Activated CD8-positive, alpha-beta memory T cell treated with anti-CD3 and anti-CD28 coated beads, Interleukin-2, amount 10 ng/mL, durations not matched to agents 7 days and 5 days (primary cell): ENCODE results near the gene SMIM38. TPM values are rescaled to one million over a fixed set of nuclear protein-coding genes. Genes with fewer than 3 reads are reported as not detected.
"Not testable (repeated sequence)": the region's sequence is repeated elsewhere in the genome, so short reads cannot be mapped to it uniquely, and the experiment has no call there.

ENCODE experiments used
- ATAC-seq: fragments of 150-1000 bp; cut with Tn5 transposase; one replicate; pipeline ENCODE4 v1.10.0; 2021; ENCODE audit warnings: moderate library complexity
- CTCF ChIA-PET: fragments of 350-600 bp; sonication (Branson Sonifier 250); formaldehyde crosslinking; loops from one replicate; lab custom pipeline; 2021; ENCODE audit warnings: antibody characterized with exemption; lab: Charles Lee
- DNase-seq: peaks from one replicate; pipeline ENCODE4 v3.0.0-alpha.2; 2020
- H3K27ac Mint-ChIP-seq: one replicate; pipeline ENCODE4 v1.8.0; 2021; ENCODE audit warnings: mild to moderate bottlenecking, mixed read lengths
- H3K27me3 Mint-ChIP-seq: one replicate; pipeline ENCODE4 v1.8.0; 2021; ENCODE audit warnings: mixed read lengths
- H3K36me3 Mint-ChIP-seq: one replicate; pipeline ENCODE4 v1.8.0; 2021; ENCODE audit warnings: mild to moderate bottlenecking, mixed read lengths
- H3K4me1 Mint-ChIP-seq: one replicate; pipeline ENCODE4 v1.8.0; 2021; ENCODE audit warnings: mixed read lengths
- H3K4me3 Mint-ChIP-seq: one replicate; pipeline ENCODE4 v1.8.0; 2021; ENCODE audit warnings: mild to moderate bottlenecking, moderate library complexity, mixed read lengths
- H3K9me3 Mint-ChIP-seq: one replicate; pipeline ENCODE4 v1.8.0; 2022; ENCODE audit warnings: low read depth, mixed read lengths
- total RNA-seq, 2 experiments: library from RNA; stranded (reverse); gene quantifications; one replicate each; pipeline ENCODE4 v1.2.3, GENCODE V29; 2021

Gene SMIM38
- total RNA-seq, 2 experiments from 2014 or later, result 0.26 to 0.56 TPM

DNA sequence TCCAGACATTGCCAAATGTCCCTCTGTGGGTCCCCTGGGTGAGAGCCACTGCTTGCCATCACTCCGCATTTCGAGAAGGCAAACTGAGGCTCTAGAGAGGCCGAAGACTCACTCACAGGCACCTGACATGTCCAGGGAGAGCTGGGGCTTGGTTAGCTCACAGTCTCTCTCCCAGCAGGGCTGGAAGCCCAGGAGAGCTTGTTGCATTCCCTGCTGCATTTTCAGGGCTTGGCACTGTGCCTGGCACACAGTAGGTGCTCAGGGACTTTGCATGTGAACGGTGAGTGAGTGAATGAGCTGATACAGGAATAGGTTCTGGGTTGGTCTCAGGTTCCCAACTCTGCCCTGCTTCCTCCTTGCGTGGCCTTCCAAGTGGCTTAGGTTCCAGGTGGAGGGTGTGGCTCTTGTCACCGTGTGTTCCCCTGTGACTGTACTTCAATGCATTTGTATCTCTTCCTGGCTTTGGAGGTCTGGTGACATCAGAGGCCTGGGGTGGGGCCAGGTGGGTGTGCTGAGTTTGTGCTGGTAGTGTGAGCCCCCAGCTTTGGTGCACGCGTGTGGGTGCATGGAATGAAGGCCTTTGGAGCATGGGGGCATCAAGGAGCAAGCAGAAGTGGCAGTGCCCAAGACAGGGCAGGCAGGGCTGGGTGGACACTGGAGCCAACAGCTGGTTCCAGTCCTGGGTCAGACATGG, 18.4 kb upstream of the SMIM38 start:
- Mint-ChIP-seq H3K36me3 (peaks cover 4% of the 10 kb centered on the region), H3K4me3 (no peak overlapping the region), H3K9me3 (peaks cover 4% of the 10 kb centered on the region), H3K27me3 (peaks cover 11% of the 10 kb centered on the region), H3K4me1 (peaks cover 2% of the 10 kb centered on the region), H3K27ac (no peak overlapping the region)
- CTCF ChIA-PET, result no interaction called here
- DNase-seq (no peak), ATAC-seq (no peak)

GRCh38 chr11:69138265-69138664, 17.5 kb upstream of the SMIM38 start:
- ATAC-seq (no peak), DNase-seq (no peak)
- Mint-ChIP-seq H3K4me3 (no peak overlapping the region), H3K27ac (no peak overlapping the region), H3K9me3 (peaks cover 3% of the 10 kb centered on the region), H3K36me3 (peaks cover 2% of the 10 kb centered on the region), H3K27me3 (peaks cover 11% of the 10 kb centered on the region), H3K4me1 (peaks cover 2% of the 10 kb centered on the region)
- CTCF ChIA-PET, result no interaction called here

GRCh38 chr11:69140161-69140560, 15.6 kb upstream of the SMIM38 start:
- H3K4me1 Mint-ChIP-seq, H3K27ac Mint-ChIP-seq, CTCF ChIA-PET, DNase-seq, H3K9me3 Mint-ChIP-seq, H3K36me3 Mint-ChIP-seq, ATAC-seq, H3K4me3 Mint-ChIP-seq: not testable (repeated sequence)
- H3K27me3 Mint-ChIP-seq, result peaks cover 16% of the 10 kb centered on the region

DNA sequence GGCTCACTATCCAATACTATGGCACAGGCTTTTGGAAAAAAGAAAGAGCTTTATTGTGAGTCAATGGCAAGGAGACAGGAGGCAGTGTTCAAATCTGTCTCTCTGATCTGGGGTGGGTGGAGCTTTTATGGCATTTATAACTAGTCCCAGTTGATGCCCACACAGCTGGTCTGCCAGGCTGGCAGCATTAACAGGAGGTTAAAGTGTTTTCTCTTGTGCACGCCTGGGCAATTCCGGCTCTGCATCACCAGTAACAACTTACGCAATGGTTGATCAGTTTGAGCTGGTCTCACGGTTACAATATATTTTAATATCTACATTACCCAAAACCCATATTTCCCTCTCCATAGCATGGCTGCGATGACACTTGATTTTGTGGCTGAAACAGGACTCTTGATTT, 15.1 kb upstream of the SMIM38 start:
- Mint-ChIP-seq H3K27me3 (peaks cover 18% of the 10 kb centered on the region), H3K27ac (no peak overlapping the region), H3K9me3 (peaks cover 2% of the 10 kb centered on the region), H3K4me3 (no peak overlapping the region), H3K36me3 (no peaks in the 10 kb centered on the region), H3K4me1 (no peaks in the 10 kb centered on the region)
- no peak for ATAC-seq
- DNase-seq, result no peak
- CTCF ChIA-PET, result no interaction called here

- ATAC-seq, result no peak
- CTCF ChIA-PET, result no interaction called here
- no peaks in the 10 kb centered on the region for H3K36me3 Mint-ChIP-seq
Observed at GRCh38 chr11:69141742-69142141, 14.0 kb upstream of the SMIM38 start.

DNA sequence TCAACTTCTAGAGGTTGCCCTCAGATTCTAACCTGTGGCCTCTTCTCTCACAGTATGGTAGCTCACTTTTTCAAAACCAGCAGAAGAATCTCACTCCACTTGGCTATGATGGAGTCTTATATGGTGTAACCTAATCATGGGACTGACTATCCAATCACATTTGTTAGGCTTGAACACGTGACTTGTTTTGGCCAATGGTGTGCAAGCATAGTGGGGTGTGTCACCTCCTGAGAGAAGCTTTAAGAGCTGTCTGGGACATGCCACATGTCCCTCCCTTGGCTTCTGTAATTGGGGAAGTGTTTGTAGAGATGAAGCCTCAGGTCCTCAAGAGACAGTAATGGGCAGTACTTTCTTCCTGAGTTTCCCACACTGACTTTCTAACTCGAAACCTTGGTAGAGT, 12.8 kb upstream of the SMIM38 start:
- CTCF ChIA-PET, result no interaction called here
- Mint-ChIP-seq H3K27me3 (peaks cover 20% of the 10 kb centered on the region), H3K9me3 (peaks cover 4% of the 10 kb centered on the region), H3K4me1 (no peaks in the 10 kb centered on the region), H3K36me3 (no peaks in the 10 kb centered on the region), H3K4me3 (no peak overlapping the region), H3K27ac (no peak overlapping the region)
- ATAC-seq (no peak), DNase-seq (no peak)

More at GRCh38 chr11:69141742-69142141, 14.0 kb upstream of the SMIM38 start:
- Mint-ChIP-seq H3K4me3 (no peak overlapping the region), H3K27me3 (peaks cover 20% of the 10 kb centered on the region), H3K4me1 (no peaks in the 10 kb centered on the region), H3K9me3 (peaks cover 4% of the 10 kb centered on the region), H3K27ac (no peak overlapping the region)
- no peak for DNase-seq

- H3K27me3 Mint-ChIP-seq, result peaks cover 20% of the 10 kb centered on the region
- no peak overlapping the region for H3K27ac Mint-ChIP-seq
- H3K4me1 Mint-ChIP-seq, result peaks cover 2% of the 10 kb centered on the region
- ATAC-seq (no peak), DNase-seq (no peak)
- CTCF ChIA-PET, result no interaction called here
- H3K9me3 Mint-ChIP-seq, result peaks cover 7% of the 10 kb centered on the region
- no peaks in the 10 kb centered on the region for H3K36me3 Mint-ChIP-seq
- H3K4me3 Mint-ChIP-seq, result no peak overlapping the region
Observed at GRCh38 chr11:69144316-69145049, 11.3 kb upstream of the SMIM38 start.

GRCh38 chr11:69145050-69145380, 10.7 kb upstream of the SMIM38 start:
- H3K27me3 Mint-ChIP-seq, result peaks cover 20% of the 10 kb centered on the region
- no peak overlapping the region for H3K4me3 Mint-ChIP-seq
- CTCF ChIA-PET, result no interaction called here
- H3K27ac Mint-ChIP-seq, result no peak overlapping the region
- DNase-seq, result no peak
- peaks cover 7% of the 10 kb centered on the region for H3K9me3 Mint-ChIP-seq
- ATAC-seq, result no peak
- peaks cover 2% of the 10 kb centered on the region for H3K4me1 Mint-ChIP-seq
- H3K36me3 Mint-ChIP-seq, result no peaks in the 10 kb centered on the region

DNA sequence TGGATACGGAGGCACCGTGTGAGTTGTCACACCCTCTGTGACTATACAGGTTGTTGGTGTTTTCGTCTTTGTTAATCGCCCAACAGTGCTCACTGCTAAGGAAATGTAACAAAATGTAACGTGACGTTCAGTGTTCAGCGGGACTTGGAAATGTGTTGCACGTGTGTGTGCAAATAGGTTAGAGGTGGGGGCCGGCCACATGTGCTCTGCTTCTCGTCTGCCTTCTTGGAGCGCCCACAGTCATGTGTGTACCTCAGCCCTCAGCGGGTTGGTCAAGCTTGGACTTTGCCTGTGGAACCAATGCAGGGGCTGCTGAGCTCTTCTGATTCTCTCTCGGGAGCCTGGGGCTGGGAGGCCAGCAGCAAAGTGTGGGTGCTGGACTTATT, 7.4 kb upstream of the SMIM38 start:
- ATAC-seq, result no peak
- H3K4me3 Mint-ChIP-seq, result no peak overlapping the region
- peaks cover 7% of the 10 kb centered on the region for H3K9me3 Mint-ChIP-seq
- DNase-seq, result no peak
- no peak overlapping the region for H3K27ac Mint-ChIP-seq
- H3K4me1 Mint-ChIP-seq, result peaks cover 2% of the 10 kb centered on the region
- no peaks in the 10 kb centered on the region for H3K36me3 Mint-ChIP-seq
- peaks cover 10% of the 10 kb centered on the region for H3K27me3 Mint-ChIP-seq
- CTCF ChIA-PET, result no interaction called here

- ATAC-seq, result no peak
- Mint-ChIP-seq H3K4me3 (no peak overlapping the region), H3K4me1 (peaks cover 2% of the 10 kb centered on the region), H3K27ac (no peak overlapping the region), H3K36me3 (no peaks in the 10 kb centered on the region), H3K27me3 (peaks cover 10% of the 10 kb centered on the region), H3K9me3 (peaks cover 7% of the 10 kb centered on the region)
- no peak for DNase-seq
- CTCF ChIA-PET, result interaction anchor here (1.4 kb wide), 1 partner anchor 18 kb away, joined by 4 read pairs; no protein-coding TSS in a partner anchor
Observed at GRCh38 chr11:69148806-69149205, 6.9 kb upstream of the SMIM38 start.

DNA sequence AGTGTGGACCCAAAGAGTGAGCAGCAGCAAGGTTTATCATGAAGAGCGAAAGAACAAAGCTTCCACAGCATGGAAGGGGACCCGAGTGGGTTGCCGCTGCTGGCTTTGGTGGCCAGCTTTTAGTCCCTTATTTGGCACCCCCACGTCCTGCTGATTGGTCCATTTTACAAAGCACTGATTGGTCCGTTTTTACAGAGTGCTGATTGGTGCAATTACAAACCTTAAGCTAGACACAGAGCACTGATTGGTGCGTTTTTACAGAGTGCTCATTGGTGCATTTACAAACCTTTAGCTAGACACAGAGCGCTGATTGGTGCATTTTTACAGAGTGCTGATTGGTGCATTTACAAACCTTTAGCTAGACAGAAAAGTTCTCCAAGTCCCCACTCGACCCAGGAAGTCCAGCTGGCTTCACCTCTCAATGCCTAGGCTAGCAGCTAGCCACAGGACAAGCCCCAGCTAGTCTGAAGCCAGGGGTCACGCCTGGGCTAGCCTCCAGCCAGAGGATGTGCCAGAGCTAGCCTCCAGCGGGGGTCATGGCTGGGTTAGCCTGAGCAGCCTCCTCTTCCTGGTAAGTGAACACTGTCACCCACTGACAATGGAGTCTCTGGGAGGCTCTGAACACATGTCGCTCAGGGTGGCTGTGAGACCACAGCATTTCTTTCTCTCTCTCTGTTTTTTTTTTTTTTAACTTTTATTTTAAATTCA, 6.2 kb upstream of the SMIM38 start:
- H3K9me3 Mint-ChIP-seq, H3K27ac Mint-ChIP-seq, ATAC-seq, H3K36me3 Mint-ChIP-seq, H3K27me3 Mint-ChIP-seq, H3K4me1 Mint-ChIP-seq, DNase-seq, H3K4me3 Mint-ChIP-seq: not testable (repeated sequence)
- CTCF ChIA-PET, result interaction anchor here (1.4 kb wide), 1 partner anchor 17 kb away, joined by 4 read pairs; no protein-coding TSS in a partner anchor

DNA sequence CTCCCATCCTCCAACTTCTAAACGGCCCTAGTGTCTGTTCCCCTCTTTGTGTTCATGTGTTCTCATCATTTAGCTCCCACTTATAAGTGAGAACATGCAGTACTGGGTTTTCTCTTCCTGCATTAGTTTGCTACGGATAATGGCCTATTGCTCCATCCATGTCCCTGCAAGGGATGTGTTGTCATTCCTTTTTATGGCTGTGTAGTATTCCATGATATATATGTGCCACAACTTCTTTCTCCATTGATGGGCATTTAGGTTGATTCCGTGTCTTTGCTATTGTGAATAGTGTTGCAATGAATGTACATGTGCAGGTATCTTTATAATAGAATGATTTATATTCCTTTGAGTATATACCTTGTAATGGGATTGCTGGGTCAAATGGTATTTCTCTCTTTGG, 5.6 kb upstream of the SMIM38 start:
- Mint-ChIP-seq H3K4me3 (no peak overlapping the region), H3K4me1 (peaks cover 2% of the 10 kb centered on the region), H3K9me3 (peaks cover 7% of the 10 kb centered on the region), H3K36me3 (no peaks in the 10 kb centered on the region), H3K27me3 (peaks cover 5% of the 10 kb centered on the region), H3K27ac (no peak overlapping the region)
- CTCF ChIA-PET, result interaction anchor here (1.4 kb wide), 1 partner anchor 16 kb away, joined by 4 read pairs; no protein-coding TSS in a partner anchor
- ATAC-seq, result no peak
- no peak for DNase-seq

DNA sequence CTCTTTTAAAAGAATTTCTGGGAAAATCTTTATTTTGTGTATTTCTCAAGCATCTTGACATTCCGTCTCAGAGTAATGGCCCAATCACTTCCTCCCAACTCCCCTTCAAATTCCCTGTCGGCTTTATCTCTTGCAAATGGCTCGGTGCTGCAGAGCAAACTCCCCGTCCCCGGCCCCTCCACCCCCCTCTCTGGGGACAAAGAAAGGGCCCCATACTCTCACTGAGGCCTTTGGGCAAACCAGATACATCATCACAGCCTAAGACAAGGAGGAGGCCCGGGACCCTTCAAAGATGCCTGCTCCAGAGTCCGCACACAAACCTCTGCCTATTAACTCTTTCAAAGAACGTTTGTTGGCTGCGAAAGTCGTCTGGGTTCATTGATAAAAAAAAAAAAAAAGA, 3.9 kb upstream of the SMIM38 start:
- DNase-seq (no peak), ATAC-seq (no peak)
- peaks cover 3% of the 10 kb centered on the region for H3K9me3 Mint-ChIP-seq
- no peak overlapping the region for H3K4me3 Mint-ChIP-seq
- H3K27ac Mint-ChIP-seq, result no peak overlapping the region
- H3K36me3 Mint-ChIP-seq, result no peaks in the 10 kb centered on the region
- CTCF ChIA-PET, result no interaction called here
- peaks cover 9% of the 10 kb centered on the region for H3K27me3 Mint-ChIP-seq
- H3K4me1 Mint-ChIP-seq, result peaks cover 2% of the 10 kb centered on the region
